Hindlimb muscle (tissue), 1 donor: Measurements from ENCODE around the gene MMP24. TPM values are rescaled to one million over a fixed set of nuclear protein-coding genes. Genes with fewer than 3 reads are reported as not detected.

Experiments
- DNase-seq: peaks from one replicate; pipeline ENCODE4 v3.0.0-alpha.2; 2013
- polyA plus RNA-seq: library from polyadenylated mRNA; unstranded; fragments of 120-200 nt; gene quantifications from one replicate; pipeline ENCODE4 v1.2.1, GENCODE V29; 2013; ENCODE audit not compliant: insufficient read length

Gene MMP24
- polyA plus RNA-seq, 1 donor, result 0.43 TPM

- DNase-seq, result no peak
Observed at GRCh38 chr20:35279533-35280174, 53.2 kb downstream of the MMP24 start.

- no peak for DNase-seq
Observed at GRCh38 chr20:35280523-35280922, 54.0 kb downstream of the MMP24 start.

GRCh38 chr20:35281506-35282101 is 55.1 kb downstream of the MMP24 start:
- DNase-seq, result no peak

GRCh38 chr20:35283441-35284266 is 57.2 kb downstream of the MMP24 start:
- no peak for DNase-seq

- peak; percentile 90 for DNase-seq
Observed at GRCh38 chr20:35284267-35284991, 57.9 kb downstream of the MMP24 start, which contains the start of gene EIF6. TSS of gene EIF6 (minus strand) at chr20:35284772. CDS start at chr20:35284487, 285 bp downstream.

GRCh38 chr20:35284992-35285805 is 58.7 kb downstream of the MMP24 start:
- no peak for DNase-seq

GRCh38 chr20:35285806-35286076 is 59.3 kb downstream of the MMP24 start:
- DNase-seq, result no peak

- DNase-seq, result no peak
Observed at GRCh38 chr20:35286077-35286898, 59.8 kb downstream of the MMP24 start.

- no peak for DNase-seq
Observed at GRCh38 chr20:35286899-35287508, 60.5 kb downstream of the MMP24 start.

- no peak for DNase-seq
Observed at GRCh38 chr20:35287509-35288324, 61.2 kb downstream of the MMP24 start.

- no peak for DNase-seq
Observed at GRCh38 chr20:35288325-35289060, 62.0 kb downstream of the MMP24 start.

- DNase-seq, result no peak
Observed at GRCh38 chr20:35290186-35290886, 63.8 kb downstream of the MMP24 start.

GRCh38 chr20:35290887-35291417 is 64.5 kb downstream of the MMP24 start:
- no peak for DNase-seq

GRCh38 chr20:35291654-35292503 is 65.4 kb downstream of the MMP24 start, which contains the start of gene FAM83C:
TSS of gene FAM83C (minus strand) at chr20:35292425. CDS start at chr20:35292304, 121 bp downstream.
- no peak for DNase-seq

GRCh38 chr20:35292504-35293285 is 66.2 kb downstream of the MMP24 start:
- DNase-seq, result no peak
